ENCODE data around the gene LCN10.

Gene LCN10

DNA sequence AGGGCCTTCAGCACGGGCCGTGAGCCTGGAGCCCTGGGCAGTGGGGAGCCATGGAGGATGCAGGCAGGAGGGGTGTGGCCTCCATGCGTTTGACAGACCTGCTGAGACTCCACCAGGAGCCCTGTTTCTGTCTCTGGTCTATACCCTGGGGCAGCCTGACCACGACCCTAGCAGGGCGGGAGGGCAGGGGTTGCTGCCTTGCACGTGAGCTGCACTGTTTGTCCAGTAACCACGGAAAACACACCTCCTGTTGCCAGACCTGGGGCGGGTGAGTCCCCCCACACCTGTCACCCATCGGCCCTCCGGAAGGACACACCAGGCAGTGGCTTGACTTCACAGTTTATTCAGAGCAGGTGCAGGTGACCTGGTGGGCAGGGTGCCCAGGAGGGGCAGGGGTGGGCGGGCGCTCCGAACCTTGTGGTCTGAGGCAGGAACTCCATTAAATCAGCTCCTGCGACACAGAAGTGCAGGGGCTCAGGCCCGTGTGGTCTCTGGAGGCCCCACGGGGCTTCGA, 11.4 kb upstream of the LCN10 start:
- no peak for DNase-seq

DNA sequence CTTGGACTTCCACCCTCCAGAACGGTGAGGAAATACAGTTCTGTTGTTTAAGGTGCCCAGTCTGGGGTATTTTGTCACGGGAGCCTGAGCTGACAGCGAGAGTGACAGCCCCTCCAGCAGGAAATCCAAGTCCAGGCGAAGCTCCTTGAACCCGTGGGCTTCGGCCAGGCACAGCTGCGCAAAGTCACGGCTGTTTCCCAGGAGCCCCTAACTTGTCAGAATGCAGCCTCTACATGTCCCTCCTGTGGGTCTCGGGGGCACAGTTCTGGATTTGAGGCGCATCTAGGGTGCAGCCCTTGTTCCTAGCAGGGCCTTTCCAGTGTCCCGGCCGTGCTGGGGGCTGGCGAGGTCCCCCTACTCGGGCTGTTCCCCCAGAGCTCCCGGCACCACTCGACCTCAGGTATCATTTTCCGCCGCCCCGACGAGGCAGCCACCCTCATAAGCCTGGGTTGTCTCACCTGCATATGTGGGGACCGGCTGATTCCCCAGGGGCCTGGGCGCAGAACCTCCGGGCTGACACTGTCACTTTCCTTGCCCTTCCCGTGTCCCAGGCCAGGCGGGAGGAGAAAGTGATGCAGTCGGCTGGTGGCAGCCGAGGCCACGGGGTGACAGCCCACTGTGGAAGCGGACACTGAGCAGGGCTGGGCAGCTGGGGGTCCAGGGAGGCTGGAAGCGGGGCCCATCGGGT, 10.8 kb upstream of the LCN10 start:
- DNase-seq: no peak

DNA sequence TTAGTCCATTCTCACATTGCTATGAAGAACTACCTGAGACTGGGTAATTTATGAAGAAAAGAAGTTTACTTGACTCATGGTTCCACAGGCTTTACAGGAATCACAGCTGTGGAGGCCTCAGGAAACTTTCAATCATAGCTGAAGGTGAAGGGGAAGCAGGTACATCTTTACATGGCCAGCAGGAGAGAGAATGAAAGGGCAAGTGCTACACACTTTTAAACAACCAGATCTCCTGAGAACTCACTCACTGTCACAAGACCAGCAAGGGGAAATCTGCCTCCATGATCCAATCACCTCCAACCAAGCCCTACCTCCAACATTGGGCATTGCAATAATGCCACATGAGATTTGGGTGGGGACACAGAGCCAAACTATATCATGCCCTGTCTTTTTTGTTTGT, 9.1 kb upstream of the LCN10 start:
- DNase-seq: no peak

DNA sequence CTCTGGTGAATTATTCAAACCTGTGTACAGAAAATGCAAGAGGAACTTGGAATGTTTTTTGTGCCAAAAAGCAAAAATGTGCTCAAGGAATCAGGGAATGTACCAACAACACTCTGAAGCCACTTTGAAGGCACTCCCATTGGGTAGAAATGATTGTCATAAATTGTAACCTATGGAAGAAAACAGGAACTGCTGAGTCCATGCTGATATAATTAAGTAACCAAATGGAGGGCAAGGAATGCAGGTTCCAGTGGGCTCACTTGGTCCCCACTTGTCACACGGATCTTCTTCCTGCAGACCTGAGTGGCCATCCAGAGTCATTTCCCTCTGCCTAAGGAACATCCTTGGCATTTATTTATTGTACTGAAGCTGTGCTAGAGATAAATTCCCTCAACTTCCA, 8.5 kb upstream of the LCN10 start:
- DNase-seq: no peak

DNA sequence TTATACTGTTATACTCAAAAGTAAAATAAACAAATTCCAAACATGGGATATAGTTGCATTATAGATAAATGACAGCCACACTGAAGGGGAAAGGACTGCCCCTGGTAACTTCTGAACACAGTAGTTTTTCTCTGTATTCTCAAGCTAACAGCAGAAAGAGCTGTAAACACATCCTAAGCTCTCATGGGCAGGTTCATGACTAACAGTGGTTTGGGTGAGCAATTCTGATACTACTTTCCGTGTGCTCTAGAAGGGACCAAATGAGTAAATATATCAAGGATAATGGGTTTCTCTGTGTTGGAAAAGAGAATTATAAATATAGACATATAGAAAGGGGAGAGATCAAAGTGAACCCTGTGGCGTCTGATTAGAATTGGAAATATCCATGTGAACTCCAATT, 7.8 kb upstream of the LCN10 start:
- no peak for DNase-seq

DNA sequence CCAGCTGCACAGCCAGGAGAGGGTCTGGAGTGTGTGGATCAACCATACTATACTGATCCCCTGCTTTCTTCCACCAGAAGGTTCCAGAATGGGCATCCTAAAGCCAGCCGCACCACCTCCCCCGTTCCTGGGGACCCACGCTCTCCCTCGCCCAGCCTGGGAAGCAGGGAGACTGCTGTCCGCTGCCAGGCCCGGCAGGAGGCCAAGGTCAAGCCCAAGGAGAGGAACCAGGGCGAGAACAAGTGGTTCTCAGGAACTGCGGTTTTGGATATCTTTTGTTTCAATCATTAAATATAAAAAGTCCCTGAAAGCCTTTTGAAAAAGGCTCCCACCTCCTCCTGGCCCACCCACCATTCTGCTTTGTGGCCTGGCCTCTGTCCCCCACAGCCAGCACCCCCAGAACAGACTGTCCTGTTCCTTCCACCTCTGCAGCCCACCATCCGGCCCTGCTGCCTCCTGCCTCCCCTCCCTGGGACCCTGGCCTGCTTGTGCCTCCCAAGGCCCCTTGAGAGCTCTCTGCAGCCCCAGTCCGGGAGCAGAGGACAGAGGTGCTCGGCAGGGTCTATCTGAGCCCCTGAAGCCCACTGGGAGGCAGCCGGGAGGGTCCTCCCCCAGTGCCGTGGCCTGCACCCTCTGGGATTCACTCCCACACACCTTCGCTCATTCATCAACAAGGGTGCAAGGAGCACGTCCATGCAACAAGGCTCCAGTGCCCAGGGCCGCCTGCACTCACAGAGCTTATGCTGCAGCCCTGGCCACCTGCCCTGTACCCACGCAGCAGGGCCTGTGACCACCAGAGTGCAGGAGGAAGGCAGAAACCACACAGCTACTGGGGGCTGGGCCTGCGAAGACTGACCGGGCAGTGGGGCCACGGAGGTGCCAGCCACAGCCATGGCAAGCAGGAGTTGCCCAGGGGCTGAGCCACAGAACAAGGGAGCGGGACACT, 6.2 kb upstream of the LCN10 start:
- DNase-seq: no peak

DNA sequence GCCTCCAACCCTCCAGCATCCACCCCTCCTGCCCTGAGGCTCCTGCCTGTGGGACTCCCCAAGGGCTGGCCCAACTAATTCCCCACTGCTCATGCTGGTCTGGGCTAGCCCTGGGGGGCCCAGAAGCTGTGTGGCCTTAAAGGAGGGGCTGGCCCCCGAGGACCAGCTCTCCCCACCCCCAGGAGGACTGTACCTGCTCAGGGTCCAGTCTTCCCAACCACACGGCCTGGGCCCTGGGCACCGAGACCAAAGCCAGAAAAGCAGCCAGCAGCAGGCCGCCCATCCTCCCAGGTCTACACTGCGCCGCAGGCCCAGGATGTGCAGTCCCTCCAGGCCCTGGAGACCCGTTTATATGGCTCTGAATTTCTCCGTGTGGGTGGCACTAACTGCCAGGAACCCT, 5.5 kb upstream of the LCN10 start, which contains the start of gene LCN6:
Gene LCN6, minus strand, starts transcription at position 325 of the 400 bp plus-strand sequence. Its CDS starts 42 bp downstream, at position 283.
- no peak for DNase-seq

DNA sequence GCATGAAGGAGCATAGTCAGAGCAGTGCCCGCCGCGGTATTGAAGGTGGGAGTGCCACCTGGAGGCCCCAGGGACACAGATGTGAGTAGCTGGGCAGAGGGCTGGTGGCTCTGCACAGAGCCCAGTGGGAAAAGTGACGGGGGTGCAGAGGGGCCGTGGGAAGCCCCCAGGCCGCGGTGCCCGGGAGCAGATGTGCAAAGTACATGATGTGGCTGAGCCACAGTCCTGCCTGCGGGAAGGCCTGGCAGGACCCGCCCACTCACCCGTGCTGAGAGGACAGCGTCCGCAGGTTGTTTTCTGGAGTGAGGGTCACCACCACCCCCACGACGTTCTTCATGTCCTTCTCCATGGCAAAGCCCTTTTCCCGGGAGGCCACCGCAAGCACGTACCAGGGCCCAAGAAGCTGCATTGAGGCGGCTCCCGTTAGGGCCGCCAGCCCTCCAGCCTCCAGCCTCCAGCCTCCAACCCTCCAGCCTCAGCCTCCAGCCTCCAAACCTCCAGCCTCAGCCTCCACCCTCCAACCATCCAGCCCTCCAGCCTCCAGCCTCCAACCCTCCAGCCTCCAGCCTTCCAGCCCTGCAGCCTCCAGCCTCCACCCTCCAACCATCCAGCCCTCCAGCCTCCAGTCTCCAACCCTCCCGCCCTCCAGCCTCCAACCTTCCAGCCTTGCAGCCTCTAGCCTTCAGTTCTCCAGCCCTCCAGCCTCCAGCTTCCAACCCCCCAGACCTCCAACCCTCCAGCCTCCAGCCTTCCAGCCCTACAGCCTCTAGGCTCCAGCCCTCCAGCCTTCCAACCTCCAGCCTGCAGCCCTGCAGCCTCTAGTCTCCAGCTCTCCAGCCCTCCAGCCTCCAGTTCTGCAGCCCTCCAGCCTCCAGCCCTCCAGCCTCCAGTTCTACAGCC, 4.7 kb upstream of the LCN10 start:
- DNase-seq: no peak

DNA sequence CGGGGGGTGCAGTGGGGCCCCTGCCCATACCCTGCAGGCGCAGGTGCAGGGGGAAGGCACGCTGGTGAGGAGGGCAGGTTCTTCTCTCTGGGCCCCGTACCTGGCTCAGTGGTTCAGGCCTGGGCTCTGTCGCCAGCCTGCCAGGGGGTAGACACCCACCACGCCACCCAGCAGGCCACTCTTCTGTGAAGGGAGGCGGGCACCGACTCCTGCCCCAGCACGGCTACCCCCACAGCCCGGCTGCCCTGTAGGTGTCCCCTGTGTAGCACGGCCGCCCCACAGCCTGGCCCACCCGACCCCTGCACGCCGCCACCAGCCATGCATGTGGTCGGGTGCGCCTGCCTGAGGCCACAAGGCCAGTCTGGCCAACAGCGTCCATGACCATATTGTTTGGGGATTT, 3.9 kb upstream of the LCN10 start:
- DNase-seq: no peak

DNA sequence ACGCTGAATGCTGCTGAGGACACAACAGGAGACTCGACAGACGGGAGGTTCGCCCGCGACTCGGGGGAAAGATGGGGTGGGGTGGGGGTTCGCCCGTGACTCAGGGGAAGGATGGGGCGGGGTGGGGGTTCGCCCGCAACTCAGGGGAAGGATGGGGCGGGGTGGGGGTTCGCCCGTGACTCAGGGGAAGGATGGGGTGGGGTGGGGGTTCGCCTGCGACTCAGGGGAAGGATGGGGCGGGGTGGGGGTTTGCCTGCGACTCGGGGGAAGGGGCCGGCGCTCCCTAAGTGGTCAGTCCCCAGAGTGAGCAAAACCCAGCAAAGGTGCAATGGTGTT, 3.4 kb upstream of the LCN10 start:
- DNase-seq: no peak

DNA sequence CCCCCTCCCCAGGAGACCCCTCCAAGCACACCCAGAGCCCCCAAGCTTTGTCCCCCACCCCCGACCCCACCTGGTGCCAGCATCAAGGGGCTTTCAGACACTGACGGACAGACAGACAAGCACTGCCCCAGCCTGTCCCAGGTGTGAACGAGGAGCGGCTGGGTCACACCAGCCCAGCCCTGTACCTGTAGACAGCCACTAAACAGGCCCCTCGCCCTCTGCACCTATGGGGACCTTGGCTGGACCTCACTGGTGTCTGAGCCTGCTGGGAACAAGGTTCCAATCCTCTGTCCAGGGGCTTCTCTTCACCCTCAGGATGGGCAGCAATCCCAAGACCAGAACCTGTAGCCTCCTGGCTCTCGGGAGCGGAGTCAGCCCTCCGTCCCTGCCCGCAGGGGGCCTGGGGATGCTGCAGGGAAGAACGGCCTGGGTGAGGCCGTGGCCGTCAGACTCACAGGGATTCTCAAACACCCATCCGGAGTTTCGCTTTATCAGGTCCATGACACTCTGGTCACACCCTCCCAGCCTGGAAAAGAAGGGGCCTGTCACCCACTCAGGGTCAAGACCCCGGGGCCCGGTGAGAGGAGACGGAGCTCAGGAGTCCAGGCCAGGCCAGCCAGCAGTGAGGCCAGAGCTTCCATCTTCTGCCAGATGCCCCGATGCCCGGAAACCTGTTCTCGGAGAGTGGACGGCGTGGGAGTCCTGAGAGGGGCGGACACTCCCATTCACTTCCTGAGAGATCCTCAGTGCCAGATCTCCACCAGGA, 2.8 kb upstream of the LCN10 start:
- DNase-seq: no peak

DNA sequence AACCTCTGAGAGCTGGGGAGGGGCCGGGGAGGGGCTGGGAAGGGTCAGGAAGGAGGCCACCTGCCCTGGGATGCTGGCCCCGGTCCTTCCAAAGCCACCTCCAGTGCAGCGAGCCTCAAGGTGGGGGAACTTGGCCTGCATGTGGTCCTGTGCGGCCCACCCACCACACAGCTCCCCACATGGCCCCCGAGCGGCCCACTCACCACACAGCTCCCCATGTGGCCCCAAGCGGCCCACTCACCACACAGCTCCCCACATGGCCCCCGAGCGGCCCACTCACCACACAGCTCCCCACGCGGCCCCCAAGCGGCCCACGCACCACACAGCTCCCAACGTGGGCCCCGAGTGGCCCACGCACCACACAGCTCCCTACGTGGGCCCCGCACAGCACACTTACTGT, 2.0 kb upstream of the LCN10 start:
- DNase-seq: no peak

DNA sequence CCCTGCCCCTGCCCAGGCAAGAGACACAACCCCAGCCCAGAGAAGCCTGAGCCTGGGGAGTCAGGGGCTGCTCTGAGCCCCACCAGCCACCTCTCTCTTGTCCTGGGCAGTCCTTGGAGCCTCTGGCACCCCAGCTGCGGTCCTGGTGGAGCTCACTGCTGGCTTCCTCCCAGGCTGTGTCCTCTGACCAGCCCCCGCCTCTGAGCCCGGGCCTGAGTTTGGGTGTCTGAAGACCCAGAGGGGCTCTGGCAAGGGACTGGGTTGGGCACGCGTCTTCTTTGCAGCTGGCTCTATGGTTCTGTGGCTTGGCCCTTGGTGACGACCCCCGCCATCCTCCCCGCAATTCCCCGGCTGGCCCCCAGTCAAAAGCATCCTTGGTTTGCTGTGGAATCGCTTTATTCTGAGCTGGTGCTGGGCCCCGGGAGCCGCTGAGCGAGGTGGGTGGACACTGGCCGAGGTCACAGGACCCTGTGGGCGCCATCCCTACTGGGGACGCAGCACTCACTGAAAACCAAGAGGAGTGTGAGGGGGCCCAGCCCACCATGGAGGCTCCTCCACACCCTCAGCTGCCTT, 985 bp upstream of the LCN10 start:
- DNase-seq: no peak

DNA sequence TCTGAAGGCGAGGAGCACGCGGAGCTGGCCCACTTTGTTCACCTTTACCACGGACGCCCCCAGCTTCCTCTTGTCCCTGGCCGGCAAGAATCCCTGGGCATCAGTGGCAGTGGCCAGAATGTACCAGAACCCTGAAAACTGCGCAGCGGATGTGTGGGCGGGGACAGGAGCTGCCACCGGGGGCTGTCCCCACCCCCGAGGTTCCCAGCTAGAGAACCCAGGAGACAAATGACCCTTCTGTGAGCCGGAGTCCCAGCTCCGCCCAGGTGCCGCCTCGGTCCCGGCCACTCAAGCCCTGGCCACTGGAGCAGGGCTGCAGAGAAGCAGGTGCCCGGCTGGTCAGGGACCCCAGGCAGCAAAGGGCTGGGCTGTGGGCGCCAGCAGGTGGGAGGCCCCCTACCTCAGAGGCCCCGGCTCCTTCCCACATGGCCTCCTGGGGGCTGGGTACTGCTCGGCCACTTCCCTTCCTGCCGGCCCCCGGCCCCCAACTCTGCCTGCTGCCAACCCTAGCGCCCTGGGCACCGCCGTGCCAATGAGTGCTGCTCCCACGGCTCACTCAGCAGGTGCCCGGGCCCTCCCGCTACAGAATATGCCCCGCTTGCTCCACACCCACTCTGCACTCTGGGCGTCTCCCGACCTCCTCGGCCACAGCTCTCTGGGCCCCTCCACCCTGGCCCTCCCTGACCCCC, 713 bp downstream of the LCN10 start:
- no peak for DNase-seq

DNA sequence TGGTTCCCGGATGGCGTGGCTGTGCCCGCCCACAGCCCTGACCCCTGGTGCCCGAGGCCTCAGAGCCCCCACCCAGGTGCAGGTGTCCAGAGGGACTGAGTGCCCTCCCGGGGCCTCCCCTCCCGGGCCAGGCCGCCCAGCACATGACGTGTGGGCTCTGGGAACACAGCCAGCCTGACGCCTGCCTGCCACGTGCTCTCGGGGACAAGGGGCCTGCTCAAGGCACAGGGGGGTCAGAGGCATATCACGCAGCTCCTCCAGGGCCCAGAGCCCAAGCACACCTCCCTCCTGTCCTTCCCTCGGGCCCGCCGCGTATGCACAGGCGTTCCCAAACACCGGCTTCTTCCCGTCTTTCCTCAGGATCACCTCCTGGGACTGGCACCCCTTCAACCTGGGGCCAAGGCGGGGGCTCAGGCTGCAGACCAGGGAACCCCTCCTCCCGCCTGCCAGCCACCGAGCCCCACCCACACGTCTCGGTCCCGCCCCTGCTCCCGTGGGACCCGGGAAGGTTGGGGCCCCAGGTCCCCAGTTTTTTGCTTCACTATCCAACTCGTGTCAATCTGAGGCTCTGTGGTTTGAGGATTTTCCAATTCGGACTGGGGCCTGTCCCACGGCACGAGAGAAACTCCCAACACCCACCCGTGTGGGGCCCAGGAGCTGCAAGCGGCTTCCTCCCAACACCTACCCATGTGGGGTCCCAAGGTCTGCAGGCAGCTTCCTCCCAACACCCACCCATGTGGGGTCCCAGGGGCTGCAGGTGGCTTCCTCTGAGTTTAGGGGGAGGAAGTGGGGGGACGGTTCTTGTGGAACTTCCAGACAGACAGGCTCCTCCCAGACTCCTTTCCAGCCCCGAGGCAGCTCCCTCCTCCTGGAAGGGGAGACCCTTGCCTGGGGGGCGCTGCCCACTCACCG, 1.5 kb downstream of the LCN10 start:
- no peak for DNase-seq

DNA sequence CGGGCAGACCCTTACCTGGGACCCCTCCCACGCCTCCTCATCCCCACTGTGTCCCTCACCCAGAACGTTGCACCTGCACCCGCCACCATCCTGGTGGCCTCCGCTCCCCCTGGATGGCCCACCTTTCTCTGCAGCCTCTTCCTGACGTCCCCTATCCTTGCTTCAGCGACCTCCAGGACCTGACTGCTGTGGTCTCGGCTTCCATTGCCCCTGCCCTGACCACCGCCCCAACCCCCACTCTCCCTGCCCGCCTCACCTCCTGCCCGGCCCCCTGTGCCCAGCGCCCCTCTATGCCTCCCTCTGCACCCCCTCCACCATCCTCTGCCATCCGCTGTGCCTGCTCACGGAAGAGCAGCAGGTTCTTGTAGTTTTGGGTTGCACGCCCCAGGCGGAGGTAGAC, 2.2 kb downstream of the LCN10 start:
- no peak for DNase-seq

DNA sequence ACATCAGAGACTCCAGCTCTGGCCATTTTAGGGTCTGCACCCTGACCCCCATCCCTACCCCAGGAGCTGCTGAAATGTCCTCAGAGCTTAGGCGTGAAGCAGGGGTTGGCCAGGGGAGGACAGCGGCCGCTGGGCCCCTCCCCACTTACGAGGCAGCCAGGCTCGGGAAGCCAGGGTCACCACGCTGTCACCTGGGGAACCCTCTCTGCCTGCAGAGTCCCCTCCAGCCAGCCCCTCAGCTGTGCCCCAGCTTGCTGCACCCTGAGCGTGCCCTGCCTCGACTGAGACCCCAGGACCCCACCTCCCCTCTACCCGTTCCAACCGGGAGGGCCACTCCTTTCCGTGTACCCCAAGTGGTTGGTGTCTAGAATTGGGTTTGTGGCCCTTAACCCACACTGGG, 2.7 kb downstream of the LCN10 start:
- DNase-seq: no peak

DNA sequence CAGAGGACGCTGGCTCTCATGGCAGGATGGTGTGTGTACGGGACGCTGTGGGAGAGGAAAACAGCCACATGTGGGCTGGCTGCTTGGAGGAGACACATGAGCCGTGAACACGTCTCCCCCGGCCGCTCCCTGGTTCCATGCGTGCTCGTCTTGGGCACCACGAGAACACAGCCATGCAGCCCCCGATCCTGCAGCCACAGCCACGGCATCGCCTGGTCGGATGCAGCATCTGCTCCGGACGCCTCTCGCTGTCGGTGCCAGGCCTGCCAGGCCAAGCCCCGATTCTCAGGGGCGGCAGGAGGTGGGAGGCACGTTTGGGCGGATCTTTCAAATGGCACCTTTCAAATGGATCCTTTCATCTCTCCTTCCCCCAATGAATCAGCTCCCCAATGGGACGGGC, 3.2 kb downstream of the LCN10 start:
- DNase-seq: no peak

DNA sequence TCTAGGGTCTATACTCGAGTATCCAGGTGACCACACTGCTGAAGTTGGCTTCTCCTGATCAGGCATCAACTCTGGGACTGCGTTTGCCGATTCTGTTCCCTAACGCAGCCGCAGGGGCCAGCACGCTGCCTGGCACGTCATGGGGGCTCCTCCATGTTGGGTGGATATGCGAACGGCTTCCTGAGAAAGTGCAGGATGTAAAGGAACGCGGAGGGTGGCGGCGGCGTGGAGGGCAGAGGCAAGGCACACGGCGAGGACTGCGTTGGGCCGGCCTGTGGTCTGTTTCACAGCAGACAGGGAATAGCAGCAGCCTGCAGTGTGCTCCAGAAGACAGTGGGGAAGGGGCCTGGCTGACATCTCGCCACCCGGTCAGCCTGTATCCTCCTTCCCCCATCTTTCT, 3.8 kb downstream of the LCN10 start:
- DNase-seq: no peak

DNA sequence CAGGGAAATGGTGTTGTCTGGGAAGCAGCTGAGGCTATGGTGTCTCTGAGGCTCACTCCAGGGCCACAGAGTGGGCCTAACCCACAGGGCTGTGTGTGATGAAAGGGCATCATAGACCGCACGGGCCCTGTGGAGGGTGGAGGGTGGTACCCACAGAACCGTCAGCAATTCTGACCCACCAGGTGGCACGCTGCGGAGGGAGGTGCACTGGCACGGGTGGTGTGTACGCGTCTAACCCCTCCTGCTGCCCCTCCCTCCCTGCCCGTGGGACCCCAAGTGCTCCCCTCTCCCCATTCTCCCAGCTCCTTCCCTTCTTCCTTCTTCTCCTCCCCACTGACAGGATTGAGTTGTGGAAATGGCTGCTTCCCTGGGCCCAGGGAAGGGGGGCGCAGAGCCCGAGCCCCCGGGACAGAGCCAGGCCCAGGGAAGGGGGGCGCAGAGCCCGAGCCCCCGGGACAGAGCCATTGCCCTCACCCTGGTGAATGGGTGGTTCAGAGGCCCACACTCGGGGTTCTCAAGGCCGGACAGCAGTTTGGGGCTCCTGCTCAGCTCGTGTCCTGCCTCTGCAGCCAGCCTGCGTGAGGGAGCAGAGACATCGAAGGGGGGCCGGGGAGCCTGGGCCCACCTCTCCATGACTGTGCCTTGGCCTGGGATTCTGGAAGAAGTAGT, 6.8 kb downstream of the LCN10 start:
- no peak for DNase-seq
